Motor neuron (in vitro differentiated cells): ENCODE results near the gene SEMA5A. TPM values are rescaled to one million over a fixed set of nuclear protein-coding genes. Genes with fewer than 3 reads are reported as not detected.

ENCODE experiments used
- ATAC-seq, 8 experiments: fragments of 200-7000 bp; cut with Tn5 transposase; replicated peaks in 6 of 8; 2 replicates each; pipeline ENCODE4 v1.8.0; 2021; ENCODE audit warnings: mild to moderate bottlenecking in 8 of 8, moderate library complexity in 8 of 8
- H3K27ac ChIP-seq, 2 donors: fragments of 250-450 bp; sonication (Bioruptor Pico); 2 replicates each; pipeline ENCODE4 v1.9.0; 2021; ENCODE audit warnings: antibody characterized with exemption in 2 of 2, mild to moderate bottlenecking in 2 of 2, moderate library complexity in 1 of 2
- H3K4me1 ChIP-seq, 2 donors: fragments of 250-450 bp; sonication (Bioruptor Pico); replicated peaks in 1 of 2; 2 replicates each; pipeline ENCODE4 v1.6.1; 2021; ENCODE audit warnings: antibody characterized with exemption in 2 of 2, mild to moderate bottlenecking in 2 of 2, moderate library complexity in 1 of 2
- H3K4me3 ChIP-seq, 5 donors: fragments of 250-450 bp; sonication (Bioruptor Pico); 2 replicates each; pipeline ENCODE4 v1.9.0; 2021; ENCODE audit warnings: antibody characterized with exemption in 5 of 5, mild to moderate bottlenecking in 5 of 5, moderate library complexity in 4 of 5
- WGBS, 10 experiments: fragments of 450-650 bp; shearing (Covaris generic); methylation state at CpG; one replicate each; pipeline ENCODE4 v1.0.0; 2022; 5-methylcytosine and 5-hydroxymethylcytosine counted together
- in situ Hi-C, 9 experiments: fragments of 400-800 bp; cut with MboI; loops; one replicate each; pipeline ENCODE4 v1.15.0; 2021; ENCODE audit warnings: low sequenced_read_pairs in 9 of 9, low pct_unique_long_range_greater_than_20kb in 2 of 9; ENCODE audit not compliant: unreplicated experiment in 9 of 9
- total RNA-seq, 8 experiments: library from RNA; unstranded; fragments of 300-600 nt; gene quantifications; 2 replicates each; pipeline versions ENCODE4 v1.2.3 to v1.2.4, GENCODE V29; 2022

Gene SEMA5A
- total RNA-seq, 8 experiments from 2014 or later: 0.73 to 98.5 (median 17.5) TPM

DNA sequence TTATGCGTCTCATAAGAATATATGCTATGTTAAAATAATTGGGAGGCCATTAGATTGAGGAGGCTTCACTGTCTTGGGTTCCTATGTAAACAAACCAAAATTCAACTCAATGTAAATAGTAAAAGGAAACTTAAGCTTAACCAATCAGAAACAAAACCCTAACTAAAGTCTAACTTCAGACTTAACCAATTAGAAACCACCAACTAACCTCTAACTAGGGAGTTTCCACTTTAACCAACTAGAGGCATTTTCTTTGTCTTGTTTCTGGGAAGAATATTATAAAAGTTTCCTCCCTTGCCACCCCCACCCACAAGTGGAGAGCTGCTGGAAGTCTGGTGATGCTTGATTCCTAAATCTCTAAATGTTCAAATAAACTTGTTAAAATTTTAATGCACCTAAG is 214.5 kb downstream of the SEMA5A start:
- 0 to 100% (median 84%) methylated on average over 1 of the region's 1 CpG; no CpG with 5 or more reads in 2 of the 10 experiments for WGBS, 10 experiments
- Histone ChIP-seq H3K4me3 (no peak overlapping the region), H3K4me1 (no peaks in the 10 kb centered on the region), H3K27ac (no peak overlapping the region)
- in situ Hi-C loops: no loop called here
- ATAC-seq: no peak

DNA sequence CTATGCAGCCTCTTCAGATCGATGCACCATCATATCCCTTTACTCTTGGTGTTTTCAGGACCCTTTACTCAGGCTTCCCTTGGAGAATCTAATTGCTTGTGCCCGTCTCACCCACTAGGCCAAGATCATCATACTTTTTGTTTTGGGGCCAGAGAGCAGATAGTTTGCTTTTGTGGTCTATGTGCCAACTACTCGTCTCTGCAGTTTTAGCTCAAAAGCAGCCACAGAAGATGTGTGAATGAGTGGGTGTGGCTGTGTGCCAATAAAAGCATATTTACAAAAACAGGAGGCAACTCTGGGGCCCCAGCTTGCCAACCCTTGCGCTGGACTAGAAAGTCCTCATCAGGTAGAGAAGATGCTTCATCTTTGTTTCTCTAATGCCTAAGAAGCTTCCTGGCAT is 216.8 kb downstream of the SEMA5A start:
- Histone ChIP-seq H3K4me3 (no peak overlapping the region), H3K4me1 (peaks cover 5 to 9% of the 10 kb centered on the region in 2 donors), H3K27ac (no peak overlapping the region)
- no peak for ATAC-seq
- 20 to 100% (median 67%) methylated on average over 1 to 4 of the region's 4 CpGs; no CpG with 5 or more reads in 4 of the 10 experiments for WGBS, 10 experiments
- in situ Hi-C loops: no loop called here

DNA sequence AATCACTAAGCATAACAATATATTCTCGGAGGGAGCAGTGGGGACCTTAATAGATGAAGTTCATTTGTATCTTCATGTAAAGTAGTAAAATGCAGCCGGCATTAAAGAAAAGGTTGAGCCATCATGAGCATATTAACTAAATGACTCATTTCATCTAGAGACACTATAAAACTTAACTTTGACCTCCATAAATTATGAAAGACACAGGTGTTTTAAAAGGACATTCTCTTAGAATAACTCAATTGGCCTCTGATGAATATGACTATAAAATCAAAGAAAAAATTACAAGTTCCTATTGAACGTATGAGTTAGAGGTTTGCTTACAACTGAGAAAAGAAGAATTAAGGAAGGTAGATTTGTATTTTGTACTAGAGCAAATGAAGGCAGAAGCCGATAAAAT is 220.3 kb downstream of the SEMA5A start:
- in situ Hi-C loops: no loop called here
- 61 to 100% (median 78%) methylated on average over 2 to 4 of the region's 4 CpGs; no CpG with 5 or more reads in 1 of the 10 experiments for WGBS, 10 experiments

DNA sequence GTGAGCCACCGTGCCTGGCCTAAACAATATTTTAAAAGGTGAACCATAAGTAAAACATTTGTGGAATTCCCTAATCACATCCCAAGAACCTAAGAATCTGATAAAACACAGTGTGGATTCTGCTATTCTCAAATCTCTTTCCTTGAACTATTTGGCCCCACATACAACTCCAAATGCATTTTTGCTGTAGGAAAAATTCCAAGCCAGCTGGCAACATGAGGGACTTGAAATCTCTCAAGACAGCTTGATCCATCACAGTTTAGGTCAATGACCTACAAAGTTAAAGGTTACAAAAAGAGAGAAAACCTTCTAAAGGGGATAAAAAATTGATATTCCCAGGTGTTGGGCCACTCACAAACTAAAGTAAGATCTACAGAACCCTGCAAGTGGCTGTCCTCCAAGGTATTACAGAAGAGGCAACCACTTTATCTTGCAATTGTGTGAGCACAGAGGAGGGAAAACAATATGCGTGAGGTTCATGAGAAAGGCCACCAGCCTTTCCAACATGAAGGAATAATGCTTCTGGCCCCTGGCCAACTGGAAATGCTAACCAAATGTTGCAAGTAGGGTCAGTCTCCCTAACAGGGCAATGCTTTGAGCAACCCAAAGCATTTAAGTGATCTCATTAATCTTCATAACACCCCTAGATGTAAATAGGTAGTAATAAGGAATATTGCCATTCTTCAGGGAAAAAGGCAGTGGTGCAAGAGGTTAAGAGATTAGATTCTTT is 221.4 kb downstream of the SEMA5A start:
- Histone ChIP-seq H3K4me3 (no peak overlapping the region), H3K27ac (no peak overlapping the region), H3K4me1 (peaks cover 5 to 9% of the 10 kb centered on the region in 2 donors)
- in situ Hi-C loops: no loop called here
- peak in 5 of 8 experiments; percentile 23 to 74 (median 54) for ATAC-seq
- WGBS, 10 experiments: 67 to 100% (median 100%) methylated on average over 1 of the region's 2 CpGs; no CpG with 5 or more reads in 5 of the 10 experiments

More for the DNA sequence above, 220.3 kb downstream of the SEMA5A start:
- peak in 1 of 8 experiments; percentile 55 for ATAC-seq
- H3K4me3 ChIP-seq: no peak overlapping the region
- H3K27ac ChIP-seq: no peak overlapping the region
- peaks cover 5 to 9% of the 10 kb centered on the region in 2 donors for H3K4me1 ChIP-seq

DNA sequence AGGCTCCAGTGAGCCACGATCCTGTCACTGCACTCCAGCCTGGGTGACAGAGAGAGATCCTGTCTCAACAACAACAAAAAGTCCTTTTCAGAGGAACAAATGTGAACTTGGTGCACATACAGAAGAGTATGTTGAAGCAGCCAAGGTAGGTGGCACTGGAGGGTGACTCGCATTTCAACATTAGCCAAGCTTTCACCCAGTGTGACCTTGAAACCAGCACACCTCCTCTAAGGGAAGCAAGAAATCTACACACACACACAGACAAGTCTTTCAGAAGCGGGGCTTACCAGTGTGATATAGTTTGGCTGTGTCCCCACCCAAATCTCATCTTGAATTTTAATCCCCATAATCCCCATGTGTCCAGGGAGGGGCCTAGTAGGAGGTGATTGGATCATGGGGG is 225.2 kb downstream of the SEMA5A start:
- ATAC-seq: peak in 2 of 8 experiments; percentile 44 to 48
- no peak overlapping the region for H3K4me3 ChIP-seq
- WGBS, 10 experiments: 50 to 100% (median 94%) methylated on average over 1 to 3 of the region's 3 CpGs; no CpG with 5 or more reads in 4 of the 10 experiments
- H3K4me1 ChIP-seq: peaks cover 5% of the 10 kb centered on the region in 2 donors
- in situ Hi-C loops: no loop called here
- no peak overlapping the region for H3K27ac ChIP-seq

DNA sequence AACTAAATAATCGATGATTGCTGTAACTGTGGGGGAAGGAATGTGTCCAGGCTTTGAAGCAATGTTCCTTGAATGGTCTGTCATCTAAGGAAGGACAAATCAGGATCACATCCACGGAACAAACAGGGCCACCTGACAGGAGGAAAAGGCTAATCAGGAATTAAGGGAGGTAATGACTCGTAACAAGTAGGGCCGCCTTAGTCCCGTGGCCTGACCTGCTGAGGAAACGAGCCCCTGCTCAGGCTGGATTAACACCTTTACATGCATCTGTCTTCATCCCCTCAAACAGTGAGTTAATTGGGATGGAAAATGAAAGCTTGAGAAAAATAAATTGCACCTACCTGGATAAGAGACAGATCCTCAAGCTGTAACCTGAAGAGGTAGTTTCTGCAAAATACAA is 227.8 kb downstream of the SEMA5A start:
- 50 to 100% (median 94%) methylated on average over 1 to 6 of the region's 6 CpGs; no CpG with 5 or more reads in 1 of the 10 experiments for WGBS, 10 experiments
- Histone ChIP-seq H3K27ac (no peak overlapping the region), H3K4me1 (no peaks in the 10 kb centered on the region), H3K4me3 (no peak overlapping the region)
- in situ Hi-C loops: no loop called here
- no peak for ATAC-seq

DNA sequence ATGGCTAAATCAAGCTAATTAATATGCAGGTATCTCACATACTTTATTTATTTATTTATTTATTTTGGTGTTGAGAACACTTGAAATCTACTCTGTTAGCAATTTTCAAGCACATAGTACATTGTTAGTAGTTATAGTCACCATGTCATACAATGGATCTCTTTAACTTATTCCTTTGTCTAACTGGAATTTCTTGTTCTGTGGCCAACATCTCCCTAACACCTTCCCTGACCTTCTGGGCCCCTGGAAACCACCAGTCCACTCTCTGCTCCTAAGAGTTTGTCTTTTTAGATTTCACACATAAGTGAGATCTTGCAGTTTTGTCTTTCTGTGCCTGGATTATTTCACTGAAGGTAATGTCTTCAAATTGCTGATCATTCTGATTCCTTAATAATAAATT is 229.1 kb downstream of the SEMA5A start:
- Histone ChIP-seq H3K4me1 (no peaks in the 10 kb centered on the region), H3K4me3 (no peak overlapping the region), H3K27ac (no peak overlapping the region)
- ATAC-seq: no peak
- in situ Hi-C loops: no loop called here

DNA sequence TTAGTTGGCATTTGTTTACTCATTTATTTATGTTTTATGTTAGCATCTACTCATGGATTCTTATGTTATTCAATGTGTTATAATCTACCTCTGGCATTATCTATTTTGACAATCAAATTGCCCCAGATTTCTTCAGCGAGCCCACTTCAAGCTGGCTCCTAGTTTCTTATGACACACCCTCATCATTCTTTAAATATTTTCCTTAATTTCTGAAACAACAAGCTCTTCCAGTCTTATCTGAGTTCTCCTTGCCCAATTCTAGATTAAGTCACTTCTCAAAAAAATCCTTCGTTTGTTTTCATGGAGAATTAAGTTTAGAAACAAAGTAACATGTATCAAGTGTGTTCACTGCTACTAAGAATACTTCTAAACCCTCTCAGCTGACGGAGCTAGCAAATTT is 229.8 kb downstream of the SEMA5A start:
- Histone ChIP-seq H3K4me1 (no peaks in the 10 kb centered on the region), H3K4me3 (no peak overlapping the region), H3K27ac (no peak overlapping the region)
- 66 to 98% (median 93%) methylated on average over 1 to 3 of the region's 3 CpGs for WGBS, 10 experiments
- no peak for ATAC-seq
- in situ Hi-C loops: no loop called here

DNA sequence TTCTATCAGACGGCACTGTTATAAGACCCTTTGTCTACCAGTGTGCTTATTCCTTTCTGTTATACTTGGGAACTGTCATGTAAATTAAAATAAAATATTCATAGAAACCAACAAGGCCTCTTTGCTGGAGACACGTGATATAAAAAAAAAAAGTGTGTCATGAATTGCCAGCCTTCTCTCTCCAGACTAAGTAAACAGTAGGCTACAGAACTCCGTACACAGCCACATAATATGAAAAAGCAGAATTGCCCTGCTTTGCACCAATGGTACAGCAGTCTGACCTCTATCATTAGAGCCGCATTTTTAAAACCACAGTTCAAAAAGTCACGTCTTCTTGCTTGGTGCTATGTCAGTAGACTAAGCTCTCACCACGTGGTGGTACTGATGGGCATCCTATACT is 231.3 kb downstream of the SEMA5A start:
- no peak overlapping the region for H3K4me3 ChIP-seq
- WGBS, 10 experiments: 31 to 88% (median 73%) methylated on average over 2 to 6 of the region's 6 CpGs; no CpG with 5 or more reads in 3 of the 10 experiments
- peak in 2 of 8 experiments; percentile 66 to 88 for ATAC-seq
- in situ Hi-C loops: no loop called here
- H3K4me1 ChIP-seq: no peaks in the 10 kb centered on the region
- H3K27ac ChIP-seq: no peak overlapping the region

DNA sequence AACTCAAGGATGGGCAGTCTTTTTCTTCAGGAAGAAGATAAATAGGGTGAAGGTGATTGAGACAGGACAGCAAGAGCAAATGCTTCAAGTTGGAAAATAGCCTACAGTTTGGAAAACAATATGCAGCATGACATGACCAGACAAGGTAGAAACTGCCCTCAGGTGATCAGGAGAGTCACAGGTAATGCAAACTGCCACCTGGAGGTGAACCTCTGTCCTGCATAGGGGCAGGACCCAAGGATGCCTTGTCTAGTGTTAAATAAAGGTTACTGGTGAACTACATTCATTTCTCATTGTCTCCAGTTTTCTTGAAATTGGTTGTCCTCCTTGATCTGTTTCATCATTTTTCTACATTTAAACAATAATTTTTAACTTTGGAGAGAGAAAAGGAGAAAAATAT is 232.1 kb downstream of the SEMA5A start:
- ATAC-seq: no peak

DNA sequence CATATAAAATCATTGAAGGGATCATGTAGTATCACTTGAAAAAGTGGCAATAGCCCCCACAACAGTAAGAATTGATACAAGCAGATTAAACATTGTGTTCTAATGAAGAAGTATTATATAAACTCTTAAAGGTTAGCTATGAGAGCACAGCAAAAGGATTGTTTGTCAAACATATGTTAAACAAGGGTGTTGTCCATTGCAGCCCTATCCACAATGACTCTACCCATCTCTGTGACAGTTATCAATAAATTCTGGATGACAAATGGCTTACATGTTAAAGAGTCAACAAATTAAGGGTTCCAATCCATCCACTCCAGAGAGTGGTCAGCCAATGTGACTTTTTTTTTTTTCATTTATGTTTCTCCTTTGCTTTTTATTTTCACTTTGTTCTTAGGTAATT is 238.7 kb downstream of the SEMA5A start:
- H3K4me1 ChIP-seq: no peaks in the 10 kb centered on the region
- ATAC-seq: peak in 3 of 8 experiments; percentile 35 to 88 (median 77)
- H3K27ac ChIP-seq: no peak overlapping the region
- H3K4me3 ChIP-seq: no peak overlapping the region
- in situ Hi-C loops: no loop called here

More for the DNA sequence above, 232.1 kb downstream of the SEMA5A start:
- Histone ChIP-seq H3K4me1 (no peaks in the 10 kb centered on the region), H3K4me3 (no peak overlapping the region), H3K27ac (no peak overlapping the region)
- in situ Hi-C loops: no loop called here

DNA sequence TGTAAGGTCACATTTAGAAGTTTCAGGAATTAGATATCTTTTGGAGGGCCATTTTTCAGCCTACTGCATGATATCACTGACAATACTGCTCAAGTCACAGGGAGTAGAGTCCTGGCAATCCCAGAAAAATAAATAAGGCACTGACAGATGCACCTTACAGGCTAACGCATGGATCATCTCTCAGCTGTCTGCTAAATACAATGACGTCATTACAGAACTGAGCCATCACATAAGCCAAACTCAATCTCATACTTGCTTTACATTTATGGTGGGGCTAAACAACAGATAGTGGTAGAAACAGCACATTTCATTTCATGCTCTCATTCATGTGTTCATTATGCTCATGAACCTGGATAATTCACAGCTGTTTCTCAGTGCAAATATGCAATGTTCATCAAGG is 243.7 kb downstream of the SEMA5A start:
- Histone ChIP-seq H3K27ac (no peak overlapping the region), H3K4me1 (no peaks in the 10 kb centered on the region), H3K4me3 (no peak overlapping the region)
- in situ Hi-C loops: no loop called here
- ATAC-seq: peak in 7 of 8 experiments; percentile 53 to 96 (median 87)
- 0 to 92% (median 59%) methylated on average over 1 to 2 of the region's 2 CpGs for WGBS, 10 experiments

DNA sequence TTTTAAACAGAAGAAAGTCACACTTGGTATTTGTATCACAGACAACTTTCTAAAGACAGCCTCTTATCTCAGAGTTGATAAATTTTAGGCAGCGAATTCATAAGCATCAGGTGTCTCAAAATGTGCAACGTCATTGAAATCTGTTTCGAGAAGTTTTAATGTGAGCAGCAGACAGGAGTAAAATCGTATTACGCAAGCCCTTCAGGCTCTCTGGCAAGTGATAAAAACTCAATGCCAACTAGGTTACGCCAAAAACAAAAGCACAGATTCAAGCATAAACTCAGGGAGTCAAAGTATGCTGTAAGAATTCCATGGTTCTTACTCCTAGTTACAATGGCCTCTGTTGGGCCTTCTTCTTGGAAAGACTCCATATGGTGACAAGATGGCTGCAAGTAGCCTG is 244.7 kb downstream of the SEMA5A start:
- H3K4me3 ChIP-seq: no peak overlapping the region
- in situ Hi-C loops: no loop called here
- no peak overlapping the region for H3K27ac ChIP-seq
- WGBS, 10 experiments: 36 to 93% (median 87%) methylated on average over 2 to 6 of the region's 6 CpGs
- no peaks in the 10 kb centered on the region for H3K4me1 ChIP-seq
- no peak for ATAC-seq

DNA sequence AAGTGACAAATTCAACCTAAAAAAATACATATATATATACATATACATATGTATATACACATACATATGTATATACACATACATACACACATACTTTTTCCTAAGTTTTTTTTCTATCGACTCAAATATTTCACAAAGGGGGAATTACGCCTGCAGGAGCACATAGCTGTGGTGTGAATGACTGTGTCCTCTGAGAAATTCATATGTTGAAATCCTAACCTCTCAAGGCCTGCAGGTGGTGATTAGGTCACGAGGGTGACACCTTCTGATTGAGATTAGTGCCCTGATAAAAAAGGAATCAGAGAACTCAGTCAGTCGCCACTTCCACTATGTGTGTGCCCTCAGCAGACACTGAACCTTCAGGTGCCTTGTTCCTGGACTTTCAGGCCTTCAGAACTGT is 248.7 kb downstream of the SEMA5A start:
- H3K27ac ChIP-seq: no peak overlapping the region
- in situ Hi-C loops: no loop called here
- H3K4me3 ChIP-seq: no peak overlapping the region
- WGBS, 10 experiments: 10 to 100% (median 100%) methylated on average over 1 to 4 of the region's 4 CpGs; no CpG with 5 or more reads in 1 of the 10 experiments
- no peaks in the 10 kb centered on the region for H3K4me1 ChIP-seq
- peak in 2 of 8 experiments; percentile 20 to 54 for ATAC-seq
